ENCODE measurements around the gene PPOX. TPM values are rescaled to one million over a fixed set of nuclear protein-coding genes. Genes with fewer than 3 reads are reported as not detected.

Gene PPOX
- total RNA-seq, 1 donor from 2014 or later, result 48.3 TPM

Other genes with a start within 250 kb of the PPOX start
- 0.35 TPM in 1 of 2 replicates, not detected in the other for gene ITLN2, start 211.6 kb upstream of the PPOX start, total RNA-seq
- 3.5 and 6.4 TPM in 2 replicates for gene F11R, start 145.3 kb upstream of the PPOX start, total RNA-seq
- gene TSTD1, start 127.5 kb upstream of the PPOX start, total RNA-seq, result 6.7 and 7.2 TPM in 2 replicates
- 87.7 and 89.5 TPM in 2 replicates for gene USF1, start 120.4 kb upstream of the PPOX start, total RNA-seq
- gene ARHGAP30, start 96.5 kb upstream of the PPOX start, total RNA-seq, result not detected in 2 replicates
- gene NECTIN4, start 76.9 kb upstream of the PPOX start, total RNA-seq, result not detected in 2 replicates
- 8.0 and 9.1 TPM in 2 replicates for gene KLHDC9, start 68.1 kb upstream of the PPOX start, total RNA-seq
- gene PFDN2, start 48.4 kb upstream of the PPOX start, total RNA-seq, result 90.0 and 99.5 TPM in 2 replicates
- gene NIT1, start 48.3 kb upstream of the PPOX start, total RNA-seq, result 48.6 and 53.9 TPM in 2 replicates
- 35.1 and 36.2 TPM in 2 replicates for gene DEDD, start 33.8 kb upstream of the PPOX start, total RNA-seq
- 77.2 and 80.9 TPM in 2 replicates for gene UFC1, start 12.4 kb upstream of the PPOX start, total RNA-seq
- 41.6 and 45.2 TPM in 2 replicates for gene USP21, start 6.9 kb upstream of the PPOX start, total RNA-seq
- gene B4GALT3, start 11.1 kb downstream of the PPOX start, total RNA-seq, result 50.6 and 53.2 TPM in 2 replicates
- gene ADAMTS4, start 32.6 kb downstream of the PPOX start, total RNA-seq, result 4.6 and 4.8 TPM in 2 replicates
- 106 and 108 TPM in 2 replicates for gene NDUFS2, start 35.9 kb downstream of the PPOX start, total RNA-seq
- gene FCER1G, start 48.9 kb downstream of the PPOX start, total RNA-seq, result 0.93 and 1.6 TPM in 2 replicates
- not detected in 2 replicates for gene APOA2, start 57.2 kb downstream of the PPOX start, total RNA-seq
- gene TOMM40L, start 59.6 kb downstream of the PPOX start, total RNA-seq, result 17.2 and 17.9 TPM in 2 replicates
- gene NR1I3, start 71.8 kb downstream of the PPOX start, total RNA-seq, result not detected in 2 replicates
- gene PCP4L1, start 92.3 kb downstream of the PPOX start, total RNA-seq, result 0.16 and 0.20 TPM in 2 replicates
- gene MPZ, start 143.5 kb downstream of the PPOX start, total RNA-seq, result 50.2 and 51.3 TPM in 2 replicates
- gene SDHC, start 148.0 kb downstream of the PPOX start, total RNA-seq, result 193 and 200 TPM in 2 replicates
- not detected in 2 replicates for gene CFAP126, start 201.4 kb downstream of the PPOX start, total RNA-seq